Natural killer cell (primary cell): ENCODE results near the gene DNAH14. TPM values are rescaled to one million over a fixed set of nuclear protein-coding genes. Genes with fewer than 3 reads are reported as not detected.

Experiments
- ATAC-seq, 3 donors: fragments of 150-1000 bp in 2 of 3; fragments of 200-7000 bp in 1 of 3; cut with Tn5 transposase; 1 replicate in 1 of 3; 2 replicates in 2 of 3; pipeline ENCODE4 v1.10.0; 2021; ENCODE audit warnings: mild to moderate bottlenecking in 2 of 3, moderate library complexity in 2 of 3
- DNase-seq, 2 donors: peaks; one replicate each; pipeline versions ENCODE4 v3.0.0 to v3.0.0-alpha.2; 2013 to 2021; ENCODE audit warnings: mixed read lengths in 1 of 2
- H3K27ac ChIP-seq: one replicate; pipeline ENCODE4 v1.5.1; 2013; ENCODE audit warnings: mild to moderate bottlenecking, low read length
- H3K27me3 ChIP-seq: one replicate; pipeline ENCODE4 v1.6.1; 2013; ENCODE audit warnings: low read length; ENCODE audit not compliant: control insufficient read depth, insufficient read depth
- H3K36me3 ChIP-seq: one replicate; pipeline ENCODE4 v1.6.1; 2013; ENCODE audit warnings: low read length; ENCODE audit not compliant: control insufficient read depth, insufficient read depth
- H3K4me1 ChIP-seq: one replicate; pipeline ENCODE4 v1.6.1; 2013; ENCODE audit warnings: low read length; ENCODE audit not compliant: control insufficient read depth, insufficient read depth
- H3K4me3 ChIP-seq: one replicate; pipeline ENCODE4 v1.5.1; 2013; ENCODE audit warnings: low read length
- H3K9me3 ChIP-seq: one replicate; pipeline ENCODE4 v1.6.1; 2013; ENCODE audit warnings: low read length; ENCODE audit not compliant: control insufficient read depth, insufficient read depth
- H3K27ac Mint-ChIP-seq, 2 donors: one replicate each; pipeline ENCODE4 v1.8.0; 2022; ENCODE audit warnings: mild to moderate bottlenecking in 2 of 2, mixed read lengths in 2 of 2, moderate library complexity in 1 of 2
- H3K27me3 Mint-ChIP-seq, 2 donors: one replicate each; pipeline ENCODE4 v1.8.0; 2022; ENCODE audit warnings: low read depth in 2 of 2, mixed read lengths in 2 of 2
- H3K36me3 Mint-ChIP-seq: one replicate; pipeline ENCODE4 v1.8.0; 2022; ENCODE audit warnings: mixed read lengths
- H3K4me1 Mint-ChIP-seq, 2 donors: one replicate each; pipeline ENCODE4 v1.8.0; 2022; ENCODE audit warnings: mixed read lengths in 2 of 2
- H3K4me3 Mint-ChIP-seq: one replicate; pipeline ENCODE4 v1.8.0; 2022; ENCODE audit warnings: mild to moderate bottlenecking, moderate library complexity, mixed read lengths
- H3K9me3 Mint-ChIP-seq, 2 donors: one replicate each; pipeline ENCODE4 v1.8.0; 2022; ENCODE audit warnings: mixed read lengths in 2 of 2
- WGBS: methylation state at CpG from one replicate; pipeline ENCODE4 v1.1.7; 2013; ENCODE audit warnings: missing lambda C conversion rate; ENCODE audit not compliant: insufficient coverage; 5-methylcytosine and 5-hydroxymethylcytosine counted together
- intact Hi-C: fragments of 100-400 bp; cut with micrococcal nuclease; formaldehyde crosslinking; loops from one replicate; pipeline ENCODE4 v1.14.2; 2022
- total RNA-seq, 4 donors: library from RNA; stranded (reverse); fragments of 120-200 nt in 1 of 4; gene quantifications; one replicate each; pipeline versions ENCODE4 v1.2.3 to v1.2.4, GENCODE V29; 2013 to 2022
- TF ChIP-seq, protein P1 (sequence below): fragments of 200-600 bp; IDR thresholded peaks from one replicate; pipeline ENCODE4 v1.8.0; 2022; ENCODE audit warnings: antibody characterized with exemption

DNAH14 gene
- total RNA-seq, 3 donors from 2014 or later (not counting 1 experiment from before 2014, with no cell fraction given) = 0.35 to 1.3 TPM; not detected in 1

- H3K36me3 ChIP-seq = no peaks in the 10 kb centered on the region
- Mint-ChIP-seq H3K27ac (peak overlapping the region; percentile 91 to 97), H3K4me3 (no peak overlapping the region), H3K36me3 (no peaks in the 10 kb centered on the region), H3K9me3 (no peaks in the 10 kb centered on the region), H3K4me1 (peaks cover 64 to 83% of the 10 kb centered on the region in 2 donors), H3K27me3 (no peaks in the 10 kb centered on the region)
- no peak overlapping the region for H3K4me3 ChIP-seq
- H3K27me3 ChIP-seq = no peaks in the 10 kb centered on the region
- TF ChIP-seq, protein P1, sequence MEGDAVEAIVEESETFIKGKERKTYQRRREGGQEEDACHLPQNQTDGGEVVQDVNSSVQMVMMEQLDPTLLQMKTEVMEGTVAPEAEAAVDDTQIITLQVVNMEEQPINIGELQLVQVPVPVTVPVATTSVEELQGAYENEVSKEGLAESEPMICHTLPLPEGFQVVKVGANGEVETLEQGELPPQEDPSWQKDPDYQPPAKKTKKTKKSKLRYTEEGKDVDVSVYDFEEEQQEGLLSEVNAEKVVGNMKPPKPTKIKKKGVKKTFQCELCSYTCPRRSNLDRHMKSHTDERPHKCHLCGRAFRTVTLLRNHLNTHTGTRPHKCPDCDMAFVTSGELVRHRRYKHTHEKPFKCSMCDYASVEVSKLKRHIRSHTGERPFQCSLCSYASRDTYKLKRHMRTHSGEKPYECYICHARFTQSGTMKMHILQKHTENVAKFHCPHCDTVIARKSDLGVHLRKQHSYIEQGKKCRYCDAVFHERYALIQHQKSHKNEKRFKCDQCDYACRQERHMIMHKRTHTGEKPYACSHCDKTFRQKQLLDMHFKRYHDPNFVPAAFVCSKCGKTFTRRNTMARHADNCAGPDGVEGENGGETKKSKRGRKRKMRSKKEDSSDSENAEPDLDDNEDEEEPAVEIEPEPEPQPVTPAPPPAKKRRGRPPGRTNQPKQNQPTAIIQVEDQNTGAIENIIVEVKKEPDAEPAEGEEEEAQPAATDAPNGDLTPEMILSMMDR = no peak
- ATAC-seq (no peak), DNase-seq (no peak)
- peaks cover 59% of the 10 kb centered on the region for H3K4me1 ChIP-seq
- H3K9me3 ChIP-seq = no peaks in the 10 kb centered on the region
- intact Hi-C loops = no loop called here
- H3K27ac ChIP-seq = no peak overlapping the region
- 81% methylated on average over 7 of the region's 7 CpGs for WGBS
Measured at GRCh38 chr1:225446595-225446960, 517.1 kb downstream of the DNAH14 start.

- Histone ChIP-seq H3K9me3 (no peaks in the 10 kb centered on the region), H3K27ac (no peak overlapping the region), H3K36me3 (no peaks in the 10 kb centered on the region), H3K4me3 (no peak overlapping the region), H3K4me1 (peaks cover 54% of the 10 kb centered on the region), H3K27me3 (no peaks in the 10 kb centered on the region)
- peak overlapping the region in 1 of 2 donors; percentile 91 for H3K27ac Mint-ChIP-seq
- TF ChIP-seq, protein P1 = no peak
- H3K9me3 Mint-ChIP-seq = no peaks in the 10 kb centered on the region
- DNase-seq = no peak
- H3K4me3 Mint-ChIP-seq = no peak overlapping the region
- H3K27me3 Mint-ChIP-seq = no peaks in the 10 kb centered on the region
- intact Hi-C loops = no loop called here
- 83% methylated on average over 9 of the region's 9 CpGs for WGBS
- ATAC-seq = no peak
- H3K4me1 Mint-ChIP-seq = peaks cover 59 to 78% of the 10 kb centered on the region in 2 donors
- no peaks in the 10 kb centered on the region for H3K36me3 Mint-ChIP-seq
Measured at GRCh38 chr1:225446981-225447615, 517.6 kb downstream of the DNAH14 start.

GRCh38 chr1:225447650-225448089, 518.2 kb downstream of the DNAH14 start:
- H3K4me3 ChIP-seq = no peak overlapping the region
- TF ChIP-seq, protein P1 = no peak
- intact Hi-C loops = no loop called here
- Mint-ChIP-seq H3K4me3 (no peak overlapping the region), H3K9me3 (no peaks in the 10 kb centered on the region), H3K27me3 (no peaks in the 10 kb centered on the region), H3K36me3 (no peaks in the 10 kb centered on the region), H3K4me1 (peaks cover 56 to 77% of the 10 kb centered on the region in 2 donors), H3K27ac (peak overlapping the region in 1 of 2 donors; percentile 91)
- no peaks in the 10 kb centered on the region for H3K9me3 ChIP-seq
- H3K4me1 ChIP-seq = peaks cover 51% of the 10 kb centered on the region
- DNase-seq (no peak), ATAC-seq (no peak)
- no peaks in the 10 kb centered on the region for H3K27me3 ChIP-seq
- H3K36me3 ChIP-seq = no peaks in the 10 kb centered on the region
- WGBS = 85% methylated on average over 8 of the region's 8 CpGs
- no peak overlapping the region for H3K27ac ChIP-seq
